Stimulated activated CD4-positive, alpha-beta T cell treated with anti-CD3 and anti-CD28 coated beads, Interleukin-4, amount 100 ng/mL, for 24 hours (primary cell): ENCODE measurements around the gene LAG3.
A peak's percentile ranks its signal among the peaks of the same experiment; 100 is the strongest.

ENCODE experiments used
- DNase-seq: peaks from one replicate; pipeline ENCODE4 v3.0.0-alpha.2; 2020

LAG3 gene

DNA sequence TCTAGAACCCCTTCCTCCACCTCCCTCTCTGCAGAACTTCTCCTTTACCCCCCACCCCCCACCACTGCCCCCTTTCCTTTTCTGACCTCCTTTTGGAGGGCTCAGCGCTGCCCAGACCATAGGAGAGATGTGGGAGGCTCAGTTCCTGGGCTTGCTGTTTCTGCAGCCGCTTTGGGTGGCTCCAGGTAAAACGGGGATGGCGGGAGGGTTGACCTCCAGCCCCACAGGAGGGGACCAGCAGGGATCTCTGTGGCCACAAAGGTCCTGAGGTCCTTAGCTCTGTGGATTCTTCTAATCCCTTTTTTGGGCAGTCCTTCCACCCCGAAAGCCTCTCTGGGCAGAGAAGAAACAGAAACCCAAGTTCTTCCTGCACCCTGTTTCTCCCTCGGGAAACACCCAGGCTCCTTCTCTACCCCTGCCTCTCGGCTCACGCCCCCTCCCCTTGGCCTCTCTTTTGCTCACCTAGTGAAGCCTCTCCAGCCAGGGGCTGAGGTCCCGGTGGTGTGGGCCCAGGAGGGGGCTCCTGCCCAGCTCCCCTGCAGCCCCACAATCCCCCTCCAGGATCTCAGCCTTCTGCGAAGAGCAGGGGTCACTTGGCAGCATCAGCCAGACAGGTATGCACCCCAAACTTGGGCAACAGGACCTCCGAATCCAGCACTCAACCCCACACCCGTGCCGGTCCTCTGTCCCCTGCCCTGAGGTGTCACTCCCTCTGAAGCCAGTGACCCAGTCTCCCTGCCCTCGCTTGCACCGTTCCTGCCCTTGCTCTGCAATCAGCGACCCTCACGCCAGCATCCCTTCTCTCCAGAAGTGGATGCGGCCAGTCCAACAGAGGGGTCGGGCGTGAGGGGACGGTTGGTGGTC, 638 bp downstream of the LAG3 start:
- DNase-seq = no peak

DNA sequence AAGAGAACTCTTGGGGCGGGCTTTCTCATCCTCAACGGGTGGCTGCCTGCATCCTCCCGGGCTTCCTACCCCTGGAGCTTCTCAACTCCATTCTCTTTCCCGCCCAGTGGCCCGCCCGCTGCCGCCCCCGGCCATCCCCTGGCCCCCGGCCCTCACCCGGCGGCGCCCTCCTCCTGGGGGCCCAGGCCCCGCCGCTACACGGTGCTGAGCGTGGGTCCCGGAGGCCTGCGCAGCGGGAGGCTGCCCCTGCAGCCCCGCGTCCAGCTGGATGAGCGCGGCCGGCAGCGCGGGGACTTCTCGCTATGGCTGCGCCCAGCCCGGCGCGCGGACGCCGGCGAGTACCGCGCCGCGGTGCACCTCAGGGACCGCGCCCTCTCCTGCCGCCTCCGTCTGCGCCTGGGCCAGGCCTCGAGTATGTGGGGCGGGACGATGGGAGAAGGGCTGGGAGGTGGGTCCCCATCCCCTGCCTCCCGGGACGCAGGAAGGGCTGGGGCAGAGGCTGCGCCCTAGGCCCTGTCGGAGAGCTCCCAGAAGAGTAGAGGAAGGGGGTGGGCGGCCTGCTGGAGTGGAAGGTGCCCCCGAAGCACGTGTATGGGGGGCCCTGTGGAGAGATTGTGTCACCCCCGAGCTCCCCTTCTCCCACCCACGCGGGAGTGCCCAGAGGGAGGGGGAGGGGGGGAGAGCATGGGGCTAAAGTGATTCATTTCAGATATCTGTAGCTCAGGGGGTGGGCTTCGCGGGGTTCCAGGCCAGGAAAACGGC, 1.5 kb downstream of the LAG3 start:
- no peak for DNase-seq

DNA sequence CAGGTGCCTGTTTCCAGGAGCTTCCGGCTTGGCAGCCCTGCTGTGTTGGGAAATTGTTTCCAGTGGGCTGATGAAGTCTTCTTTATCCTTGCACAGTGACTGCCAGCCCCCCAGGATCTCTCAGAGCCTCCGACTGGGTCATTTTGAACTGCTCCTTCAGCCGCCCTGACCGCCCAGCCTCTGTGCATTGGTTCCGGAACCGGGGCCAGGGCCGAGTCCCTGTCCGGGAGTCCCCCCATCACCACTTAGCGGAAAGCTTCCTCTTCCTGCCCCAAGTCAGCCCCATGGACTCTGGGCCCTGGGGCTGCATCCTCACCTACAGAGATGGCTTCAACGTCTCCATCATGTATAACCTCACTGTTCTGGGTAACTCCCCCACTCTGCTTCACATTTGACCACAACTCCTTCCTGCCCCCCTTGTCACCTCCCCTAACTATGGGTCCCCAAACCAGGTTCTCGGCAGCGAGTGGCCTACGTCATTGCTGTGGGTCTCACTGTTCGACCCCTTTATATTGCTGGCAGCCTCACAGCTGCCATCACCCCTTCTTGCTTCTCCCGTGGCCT, 2.3 kb downstream of the LAG3 start:
- DNase-seq = no peak

DNA sequence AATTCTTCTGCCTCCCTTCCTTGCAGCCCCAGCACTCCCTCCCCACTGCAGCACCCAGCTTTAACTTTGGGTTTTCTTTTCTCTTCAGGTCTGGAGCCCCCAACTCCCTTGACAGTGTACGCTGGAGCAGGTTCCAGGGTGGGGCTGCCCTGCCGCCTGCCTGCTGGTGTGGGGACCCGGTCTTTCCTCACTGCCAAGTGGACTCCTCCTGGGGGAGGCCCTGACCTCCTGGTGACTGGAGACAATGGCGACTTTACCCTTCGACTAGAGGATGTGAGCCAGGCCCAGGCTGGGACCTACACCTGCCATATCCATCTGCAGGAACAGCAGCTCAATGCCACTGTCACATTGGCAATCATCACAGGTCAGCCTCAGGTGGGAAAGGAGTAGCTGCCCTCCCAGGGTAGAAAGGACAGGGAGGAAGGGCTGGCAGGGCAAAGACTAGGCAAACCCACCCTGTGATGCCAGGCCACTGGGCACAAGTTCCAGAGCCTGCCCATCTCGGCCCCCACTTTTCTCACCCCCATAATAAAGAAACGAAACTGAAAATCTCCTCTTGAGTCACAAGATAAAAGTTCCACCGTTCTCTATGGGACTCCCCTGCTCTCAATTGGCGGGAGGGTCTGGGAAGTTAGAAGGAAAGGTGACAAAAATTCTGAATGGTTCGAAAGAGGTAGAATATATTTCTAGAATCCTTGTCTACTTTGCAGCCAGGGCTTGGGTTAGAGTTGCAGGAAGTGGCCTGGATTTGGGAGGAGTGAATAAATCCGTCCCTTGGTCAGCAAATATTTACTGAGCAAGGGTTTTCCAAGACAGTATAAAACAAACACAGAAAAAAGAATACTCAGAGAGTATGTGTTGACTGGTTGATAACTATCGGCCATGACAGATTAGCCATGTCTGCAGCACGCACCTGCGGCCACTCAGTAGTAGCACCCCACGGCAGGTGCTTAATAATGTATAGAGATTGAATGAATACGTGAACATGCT, 3.2 kb downstream of the LAG3 start:
- no peak for DNase-seq

DNA sequence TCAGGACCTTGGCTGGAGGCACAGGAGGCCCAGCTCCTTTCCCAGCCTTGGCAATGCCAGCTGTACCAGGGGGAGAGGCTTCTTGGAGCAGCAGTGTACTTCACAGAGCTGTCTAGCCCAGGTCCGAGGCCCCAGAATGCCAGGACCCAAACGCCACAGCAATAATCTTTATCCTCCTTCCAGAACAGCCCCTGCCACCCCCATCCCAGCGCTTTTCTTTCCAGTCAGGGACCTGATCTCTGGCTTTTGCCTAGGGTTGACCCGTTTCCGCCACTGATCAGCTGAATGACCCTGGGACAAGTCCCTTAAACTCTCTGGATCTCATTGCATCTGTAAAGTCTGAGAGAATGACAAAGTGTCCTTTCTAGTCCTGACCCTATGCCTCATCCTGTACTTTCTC, 5.1 kb downstream of the LAG3 start:
- DNase-seq = no peak

DNA sequence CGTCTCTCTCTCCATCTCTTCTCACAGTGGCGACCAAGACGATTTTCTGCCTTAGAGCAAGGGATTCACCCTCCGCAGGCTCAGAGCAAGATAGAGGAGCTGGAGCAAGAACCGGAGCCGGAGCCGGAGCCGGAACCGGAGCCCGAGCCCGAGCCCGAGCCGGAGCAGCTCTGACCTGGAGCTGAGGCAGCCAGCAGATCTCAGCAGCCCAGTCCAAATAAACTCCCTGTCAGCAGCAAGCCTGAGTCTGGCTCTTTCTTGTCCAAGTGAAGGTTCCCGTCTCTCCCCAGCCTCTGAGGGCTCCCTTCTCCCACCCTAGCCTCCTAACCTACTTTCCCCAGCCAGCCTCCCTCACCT, 5.9 kb downstream of the LAG3 start:
- DNase-seq = no peak

DNA sequence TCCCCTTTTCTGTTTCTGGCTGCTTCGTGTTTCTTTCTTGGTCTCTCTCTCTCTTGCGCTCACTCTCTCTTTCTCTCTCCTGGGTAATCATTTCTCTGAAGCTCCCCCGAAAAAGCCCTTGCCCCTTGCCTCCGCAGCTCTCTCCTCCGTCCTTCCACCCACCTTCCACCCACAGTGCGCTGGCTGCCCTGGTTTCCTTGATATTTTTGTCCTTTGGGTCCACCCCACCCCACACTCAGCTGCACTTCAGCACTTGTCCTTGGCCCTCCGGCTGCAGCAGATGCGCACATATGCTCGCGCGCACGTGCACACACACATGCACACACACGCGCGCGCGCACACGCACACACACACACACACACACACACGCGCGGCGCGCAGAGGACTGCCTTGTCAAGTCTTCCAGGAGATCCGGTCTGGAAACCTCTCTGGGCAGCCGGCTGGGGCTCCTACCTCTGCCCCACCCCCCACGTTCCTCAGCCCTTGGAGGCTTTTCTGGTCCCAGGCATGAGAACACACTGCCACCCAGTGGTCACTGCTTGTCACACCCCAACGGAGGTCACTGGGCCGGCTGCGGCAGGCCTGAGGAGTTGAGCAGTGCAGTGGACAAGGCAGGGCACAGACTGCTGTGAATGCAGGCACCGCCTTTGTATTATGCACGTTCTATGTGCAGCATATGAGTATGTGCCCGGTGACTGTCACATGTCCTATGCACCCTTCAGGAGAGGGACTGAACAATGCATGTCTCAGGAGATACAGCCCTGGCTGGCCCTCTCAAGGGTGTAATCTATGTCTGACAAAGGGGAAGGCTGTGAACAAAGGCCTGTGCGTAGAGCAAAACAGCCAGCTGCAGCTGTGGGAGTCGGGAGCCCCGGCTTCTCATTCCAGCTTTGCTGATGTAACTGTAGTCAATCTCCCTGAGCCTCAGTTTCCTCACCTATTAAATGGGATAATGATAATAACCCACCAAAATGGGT, 6.5 kb downstream of the LAG3 start:
- DNase-seq = peak; percentile 92

DNA sequence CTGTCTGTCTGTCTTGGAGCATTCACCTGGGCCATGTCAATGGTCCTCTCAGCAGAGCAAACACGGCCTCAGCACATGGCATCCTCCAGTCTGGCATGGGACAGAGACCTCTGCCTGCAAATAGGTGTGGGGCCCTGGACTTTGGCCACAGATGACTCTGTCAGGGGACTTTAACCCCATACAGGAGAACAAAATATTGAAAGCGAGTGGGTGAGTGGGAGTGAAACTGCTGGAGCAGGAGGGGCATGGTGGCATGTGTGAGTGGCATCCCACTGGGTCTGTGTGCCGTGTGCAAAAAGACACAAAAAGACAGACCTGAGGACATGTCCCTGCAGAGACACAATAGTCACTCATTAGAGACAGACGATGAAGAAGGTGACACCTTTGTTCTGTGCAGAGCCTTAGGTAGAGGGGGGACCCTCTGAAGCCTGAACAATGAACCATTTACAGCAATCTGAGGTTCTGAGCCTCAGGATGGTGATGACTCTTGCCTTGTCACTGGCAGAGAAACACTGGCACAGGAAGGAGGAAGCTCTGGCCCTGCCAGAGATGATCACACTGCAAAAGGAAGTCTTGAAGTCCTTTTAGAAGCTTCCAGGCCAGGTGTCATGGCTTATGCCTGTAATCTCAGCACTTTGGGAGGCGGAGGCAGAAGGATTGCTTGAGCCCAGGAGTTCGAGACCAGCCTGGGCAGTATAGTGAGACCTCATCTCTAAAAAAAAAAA, 7.5 kb downstream of the LAG3 start:
- DNase-seq = no peak

DNA sequence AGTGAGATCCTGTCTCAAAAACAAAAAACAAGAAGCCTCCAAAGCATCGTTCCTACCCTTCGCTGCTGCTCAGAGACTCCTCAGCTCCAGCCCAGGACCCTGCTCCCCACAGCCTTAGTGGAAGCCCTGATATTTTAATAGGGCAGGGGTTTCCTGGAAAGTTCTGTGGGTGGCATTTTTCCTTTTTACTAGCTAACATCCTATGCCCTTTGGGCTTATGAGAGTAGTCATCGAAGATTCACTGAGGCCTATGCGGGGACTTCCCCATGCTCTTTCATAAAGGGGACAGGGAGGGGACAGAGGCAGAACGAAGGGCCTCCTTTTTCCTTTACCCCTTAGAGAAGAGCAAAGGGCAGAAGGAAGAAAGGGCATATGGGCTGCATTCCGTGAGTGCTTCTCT, 8.3 kb downstream of the LAG3 start:
- peak; percentile 39 for DNase-seq

DNA sequence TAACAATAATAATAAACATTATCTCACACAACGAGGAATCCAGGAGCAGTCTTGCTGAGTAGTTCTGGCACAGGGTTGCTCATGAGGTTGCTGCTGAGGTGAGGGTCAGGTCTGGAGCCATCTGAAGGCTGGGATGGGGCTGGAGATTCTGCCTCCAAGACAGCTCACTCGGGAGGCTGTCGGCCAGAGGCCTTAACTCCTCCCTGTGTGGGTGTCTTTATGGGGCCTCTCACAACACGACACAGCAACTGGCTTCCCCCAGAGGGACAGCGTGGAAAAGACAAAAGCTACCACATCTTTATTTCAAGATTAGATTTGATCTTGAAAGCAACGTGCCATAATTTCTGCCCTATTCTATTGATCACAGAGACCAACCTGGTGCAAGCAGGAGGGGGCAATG, 9.8 kb downstream of the LAG3 start:
- DNase-seq = no peak

DNA sequence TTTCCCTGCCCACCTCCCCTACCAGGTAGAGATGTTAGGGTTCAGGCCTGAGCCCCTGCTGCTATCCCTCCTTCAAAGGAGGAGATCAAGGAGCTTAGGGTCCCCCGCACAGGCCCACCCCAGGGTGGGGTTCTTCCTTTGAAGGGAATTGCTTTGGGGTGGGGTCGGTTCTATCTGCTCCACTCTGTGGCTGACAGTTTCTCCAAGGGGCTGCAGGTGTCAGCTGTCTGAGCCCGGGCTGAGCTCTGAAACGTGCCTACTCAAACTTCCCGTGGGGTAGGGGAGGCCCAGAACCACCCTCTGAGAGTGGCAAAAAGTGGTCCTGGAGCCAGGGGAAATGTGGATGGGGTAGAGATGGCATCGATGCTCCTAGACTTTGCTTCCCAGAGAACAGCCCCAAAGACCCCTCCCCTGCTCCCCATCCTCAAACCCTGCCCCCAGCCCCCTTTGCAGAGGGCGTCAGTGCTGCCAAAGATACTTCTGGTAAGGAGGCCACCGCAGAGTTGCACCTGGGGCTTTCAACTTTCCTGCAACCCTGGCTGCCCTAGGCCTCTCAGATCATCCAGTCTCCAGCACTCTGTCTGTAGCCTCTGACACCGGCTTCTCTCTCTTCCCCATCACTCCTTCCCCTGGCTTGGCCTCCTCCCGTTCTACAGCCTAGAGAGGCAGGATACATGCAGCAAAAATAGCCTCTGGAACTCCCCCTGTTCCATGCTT, 10.7 kb downstream of the LAG3 start:
- DNase-seq = no peak

DNA sequence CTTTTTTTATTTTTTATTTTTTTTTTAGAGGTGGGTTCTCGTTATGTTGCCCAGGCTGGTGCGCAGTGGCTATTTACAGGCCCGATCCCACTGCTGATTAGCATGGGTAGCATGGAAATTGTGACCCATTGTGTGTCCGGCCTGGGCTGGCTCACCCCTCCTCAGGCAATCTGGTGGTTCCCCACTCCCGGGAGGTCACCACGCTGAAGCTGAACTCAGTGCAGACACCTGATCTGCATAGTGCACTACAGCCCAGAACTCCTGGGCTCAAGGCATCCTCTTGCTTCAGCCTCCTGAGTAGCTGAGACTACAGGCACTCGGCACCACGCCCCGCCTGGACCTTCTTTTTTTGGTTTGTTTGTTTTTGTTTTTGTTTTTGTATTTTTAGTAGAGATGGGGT, 11.5 kb downstream of the LAG3 start:
- no peak for DNase-seq

DNA sequence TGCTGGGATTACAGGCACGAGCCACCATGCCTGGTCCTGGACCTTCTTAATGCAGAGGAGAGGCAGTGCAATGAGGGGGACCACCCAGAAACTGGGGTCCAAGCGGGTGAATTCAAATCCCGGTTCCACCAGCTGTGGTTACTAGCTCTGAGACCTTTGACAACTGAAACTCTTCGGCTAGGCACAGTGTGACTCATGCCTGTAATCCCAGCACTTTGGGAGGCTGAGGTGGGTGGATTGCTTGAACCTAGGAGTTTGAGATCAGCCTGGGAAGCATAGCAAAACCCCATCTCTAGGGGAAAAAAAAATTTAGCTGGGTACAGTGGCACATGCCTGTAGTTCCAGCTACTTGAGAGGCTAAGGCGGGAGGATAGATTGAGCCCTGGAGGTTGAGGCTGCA, 12.0 kb downstream of the LAG3 start:
- DNase-seq = no peak

DNA sequence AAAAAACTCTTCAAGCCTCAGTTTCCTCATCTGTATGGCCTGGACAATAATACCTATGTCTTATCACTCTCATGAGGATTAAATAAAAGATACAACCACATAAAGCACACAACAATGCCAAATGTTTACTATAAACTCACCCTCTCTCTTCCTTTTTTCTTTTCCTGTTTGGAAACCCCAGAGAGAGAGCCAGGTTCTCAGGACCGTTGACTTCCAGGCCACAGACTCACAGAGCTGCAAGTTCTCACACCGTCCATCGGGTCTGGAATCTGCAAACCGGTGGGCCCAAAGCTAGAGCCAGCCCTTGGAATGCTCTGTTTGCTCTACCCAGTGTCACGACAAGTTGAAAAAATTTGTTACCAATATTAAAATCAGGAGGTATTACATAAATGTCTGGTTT, 12.4 kb downstream of the LAG3 start:
- DNase-seq = no peak

DNA sequence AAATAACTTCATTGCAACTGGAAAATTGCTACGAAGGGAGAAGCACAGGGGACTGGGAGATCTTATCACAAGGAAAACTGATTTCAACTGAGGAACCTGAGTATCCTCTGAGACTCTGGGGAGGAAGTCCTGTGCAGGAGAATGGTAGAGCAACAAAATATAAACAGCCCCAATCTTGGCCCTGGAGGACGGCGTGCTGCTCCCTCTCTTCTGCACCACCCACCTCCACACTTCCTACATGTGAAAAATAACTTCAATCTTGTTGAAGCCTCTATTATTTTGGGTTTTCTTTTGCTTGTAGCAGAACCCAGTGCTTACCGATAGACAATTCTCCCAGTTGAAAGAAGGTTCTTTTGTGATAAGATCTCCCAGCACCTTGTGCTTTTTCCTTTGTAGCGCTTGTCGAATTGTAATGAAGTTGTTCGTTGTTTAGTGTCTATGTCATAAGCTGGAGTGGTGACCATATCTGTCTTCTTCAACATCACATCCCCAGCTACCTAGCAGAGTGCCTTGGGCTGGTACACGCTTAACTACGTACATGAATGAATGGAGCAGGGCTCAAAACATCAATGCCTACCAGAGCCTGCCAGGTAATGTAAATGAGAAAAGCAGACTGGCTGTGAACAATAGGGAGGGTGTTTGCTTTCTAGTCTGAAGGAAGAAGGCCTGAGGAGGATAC, 14.2 kb downstream of the LAG3 start:
- no peak for DNase-seq

DNA sequence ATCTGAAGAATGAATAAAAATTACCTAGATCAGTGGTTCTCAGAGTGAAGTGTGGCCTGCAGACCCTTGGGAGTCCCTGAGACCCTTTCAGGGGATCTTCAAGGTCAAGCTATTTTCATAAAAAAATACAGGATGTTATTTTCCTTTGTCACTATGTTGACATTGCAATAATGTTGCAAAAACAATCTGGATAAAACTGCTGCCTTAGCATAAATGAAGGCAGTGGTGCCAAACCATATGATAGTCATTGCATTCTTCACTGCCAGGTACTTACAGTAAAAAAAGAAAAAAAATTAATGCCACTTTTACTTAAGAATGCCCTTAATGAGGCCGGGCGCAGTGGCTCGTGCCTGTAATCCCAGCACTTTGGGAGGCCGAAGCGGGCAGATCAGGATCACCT, 15.0 kb downstream of the LAG3 start:
- DNase-seq = no peak

DNA sequence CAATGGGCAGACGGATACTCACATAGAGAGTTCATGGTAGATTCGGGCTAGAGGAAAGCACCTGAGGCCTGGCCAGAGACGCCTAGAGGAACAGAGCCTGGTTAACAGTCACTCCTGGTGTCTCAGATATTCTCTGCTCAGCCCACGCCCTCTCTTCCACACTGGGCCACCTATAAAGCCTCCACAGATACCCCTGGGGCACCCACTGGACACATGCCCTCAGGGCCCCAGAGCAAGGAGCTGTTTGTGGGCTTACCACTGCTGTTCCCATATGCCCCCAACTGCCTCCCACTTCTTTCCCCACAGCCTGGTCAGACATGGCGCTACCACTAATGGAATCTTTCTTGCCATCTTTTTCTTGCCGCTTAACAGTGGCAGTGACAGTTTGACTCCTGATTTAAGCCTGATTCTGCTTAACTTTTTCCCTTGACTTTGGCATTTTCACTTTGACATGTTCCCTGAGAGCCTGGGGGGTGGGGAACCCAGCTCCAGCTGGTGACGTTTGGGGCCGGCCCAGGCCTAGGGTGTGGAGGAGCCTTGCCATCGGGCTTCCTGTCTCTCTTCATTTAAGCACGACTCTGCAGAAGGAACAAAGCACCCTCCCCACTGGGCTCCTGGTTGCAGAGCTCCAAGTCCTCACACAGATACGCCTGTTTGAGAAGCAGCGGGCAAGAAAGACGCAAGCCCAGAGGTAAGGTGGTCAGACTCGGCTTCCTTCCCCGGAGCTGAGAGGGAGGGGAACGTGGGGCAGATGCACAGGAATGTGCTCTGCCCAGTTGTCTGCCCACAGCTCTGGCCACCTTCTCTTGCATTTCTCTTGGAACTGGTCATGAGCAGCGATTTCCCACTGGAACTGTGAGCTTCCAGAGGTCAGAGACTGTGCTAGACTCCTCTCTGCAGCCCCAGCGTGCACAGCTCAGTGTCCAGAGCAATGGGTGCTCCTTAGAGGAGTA, 16.9 kb downstream of the LAG3 start, which contains the start of gene CD4:
Gene CD4 (plus strand): TSS at position 557 of the 953 bp plus-strand sequence. CDS start 10,611 bp downstream, outside the sequence.
- peak; percentile 81 for DNase-seq

DNA sequence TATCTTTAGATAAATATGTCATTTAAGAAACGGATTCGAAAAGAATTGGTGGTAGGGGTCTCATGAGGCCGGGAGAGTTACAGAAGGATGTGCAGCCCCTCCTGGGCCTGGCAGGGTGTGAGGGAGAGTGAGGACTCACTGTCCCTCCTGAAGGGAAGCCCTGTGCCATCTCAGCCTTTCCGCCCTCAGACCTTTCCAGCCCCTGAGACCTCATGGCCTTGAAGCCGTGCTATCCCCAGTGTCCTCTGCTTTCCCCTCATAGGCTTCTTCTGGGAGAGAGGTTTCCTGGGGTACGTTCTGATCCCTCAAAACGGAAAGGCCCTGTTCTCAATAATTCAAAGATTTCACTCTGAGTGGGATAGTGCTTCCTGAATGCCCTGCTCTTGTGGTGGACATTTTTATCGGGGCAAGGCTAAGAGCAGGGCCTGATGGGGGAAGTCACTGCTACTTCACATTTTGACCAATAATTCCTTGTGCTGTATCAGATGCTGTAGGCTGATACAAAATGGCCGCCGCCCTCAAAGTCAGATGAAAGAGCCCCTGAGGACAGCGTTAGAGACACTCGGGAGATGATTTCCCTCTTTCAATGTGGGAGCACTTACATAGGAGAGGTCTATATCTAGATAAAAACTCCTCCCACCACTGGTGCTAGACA, 18.3 kb downstream of the LAG3 start:
- peak; percentile 65 for DNase-seq
